ENCODE results near the gene RBM33. TPM values are rescaled to one million over a fixed set of nuclear protein-coding genes. Genes with fewer than 3 reads are reported as not detected.

Gene RBM33
- total and polyA plus RNA-seq, 2 of the 13 experiments (the other 11 are each of a cell fraction or from before 2014, with no cell fraction given): 12.4 to 28.9 TPM

- TF ChIP-seq ZNF646 (CRISPR knock-in tag; IDR thresholded peaks at IDR 0.05) (no peak), TERF1 (CRISPR knock-in tag; IDR thresholded peaks at IDR 0.05) (no peak; the same call in 1 of the 2 replicates), ZBTB14 (CRISPR knock-in tag; IDR thresholded peaks at IDR 0.05) (peak; percentile 96), ZNF24 (IDR thresholded peaks at IDR 0.05) (no peak), MIER3 (CRISPR knock-in tag; IDR thresholded peaks at IDR 0.05; ENCODE audit: borderline replicate concordance) (0 out of 2 replicates have a peak, but pooled peaks have one; percentile 19), ARID3A (IDR thresholded peaks at IDR 0.05; ENCODE audit: low read depth, low read length) (no peak), ZNF318 (CRISPR knock-in tag; IDR thresholded peaks at IDR 0.05) (no peak)
Measured at GRCh38 chr7:155644178-155644970, at the start of gene RBM33 (continued).
